Right lung (tissue), 10 donors: ENCODE measurements around the gene ANAPC13. TPM values are rescaled to one million over a fixed set of nuclear protein-coding genes. Genes with fewer than 3 reads are reported as not detected.

Experiments used
- DNase-seq, 2 donors: peaks; one replicate each; pipeline ENCODE4 v3.0.0-alpha.2; 2013
- long read RNA-seq, 8 donors: transcript quantifications; one replicate each; lab custom pipeline, GENCODE V29; 2026
- polyA plus RNA-seq, 5 donors: library from polyadenylated mRNA; unstranded; fragments of 120-200 nt; gene quantifications; one replicate each; pipeline versions ENCODE4 v1.2.1 to v1.2.3, GENCODE V29; 2013; ENCODE audit warnings: inconsistent platforms in 1 of 5, low replicate concordance in 1 of 5; ENCODE audit not compliant: insufficient read length in 5 of 5, insufficient read depth in 1 of 5

ANAPC13 gene
- 100 to 1,000 TPM in 1 of 5 donors, 10 to 100 TPM in 4; 84.6 to 101 (median 94.0) TPM for polyA plus RNA-seq
- long read RNA-seq, donor 1, transcript ANAPC13-203 (2 exons, 686 nt), result minor isoform, 10 of 101 reads
- long read RNA-seq, donor 1, transcript ANAPC13-204 (3 exons, 1,840 nt), result minor isoform, 26 of 101 reads
- long read RNA-seq, donor 1, transcript ANAPC13-201 (3 exons, 1,209 nt), result major isoform, 40 of 101 reads
- long read RNA-seq, donor 1, partial matches to known transcripts, result 19 of 101 reads
- long read RNA-seq, donor 1, other reads (novel, unspliced or antisense), result 0 of 101 reads
- long read RNA-seq, donor 2, transcript ANAPC13-203 (2 exons, 686 nt), result minor isoform, 7 of 50 reads
- long read RNA-seq, donor 2, transcript ANAPC13-201 (3 exons, 1,209 nt), result minor isoform, 19 of 50 reads
- long read RNA-seq, donor 2, transcript ANAPC13-204 (3 exons, 1,840 nt), result major isoform, 22 of 50 reads
- long read RNA-seq, donor 2, partial matches to known transcripts, result 0 of 50 reads
- long read RNA-seq, donor 2, other reads (novel, unspliced or antisense), result 0 of 50 reads
- long read RNA-seq, donor 3, transcript ANAPC13-203 (2 exons, 686 nt), result minor isoform, 5 of 62 reads
- long read RNA-seq, donor 3, transcript ANAPC13-204 (3 exons, 1,840 nt), result minor isoform, 18 of 62 reads
- long read RNA-seq, donor 3, transcript ANAPC13-201 (3 exons, 1,209 nt), result major isoform, 38 of 62 reads
- long read RNA-seq, donor 3, partial matches to known transcripts, result 0 of 62 reads
- long read RNA-seq, donor 3, other reads (novel, unspliced or antisense), result 0 of 62 reads
- long read RNA-seq, donor 4, transcript ANAPC13-201 (3 exons, 1,209 nt), result major isoform, 17 of 25 reads
- long read RNA-seq, donor 4, transcript ANAPC13-204 (3 exons, 1,840 nt), result minor isoform, 5 of 25 reads
- long read RNA-seq, donor 4, partial matches to known transcripts, result 0 of 25 reads
- long read RNA-seq, donor 4, other reads (novel, unspliced or antisense), result 0 of 25 reads
- long read RNA-seq, donor 5, transcript ANAPC13-204 (3 exons, 1,840 nt), result minor isoform, 28 of 82 reads
- long read RNA-seq, donor 5, transcript ANAPC13-203 (2 exons, 686 nt), result minor isoform, 8 of 82 reads
- long read RNA-seq, donor 5, transcript ANAPC13-201 (3 exons, 1,209 nt), result major isoform, 44 of 82 reads
- long read RNA-seq, donor 5, partial matches to known transcripts, result 0 of 82 reads
- long read RNA-seq, donor 5, other reads (novel, unspliced or antisense), result 0 of 82 reads
- long read RNA-seq, donor 6, transcript ANAPC13-203 (2 exons, 686 nt), result minor isoform, 12 of 73 reads
- long read RNA-seq, donor 6, transcript ANAPC13-201 (3 exons, 1,209 nt), result major isoform, 31 of 73 reads
- long read RNA-seq, donor 6, transcript ANAPC13-204 (3 exons, 1,840 nt), result minor isoform, 27 of 73 reads
- long read RNA-seq, donor 6, partial matches to known transcripts, result 0 of 73 reads
- long read RNA-seq, donor 6, other reads (novel, unspliced or antisense), result 0 of 73 reads
- long read RNA-seq, donor 7, transcript ANAPC13-201 (3 exons, 1,209 nt), result major isoform, 28 of 56 reads
- long read RNA-seq, donor 7, transcript ANAPC13-204 (3 exons, 1,840 nt), result minor isoform, 22 of 56 reads
- long read RNA-seq, donor 7, partial matches to known transcripts, result 0 of 56 reads
- long read RNA-seq, donor 7, other reads (novel, unspliced or antisense), result 0 of 56 reads
- long read RNA-seq, donor 8, transcript ANAPC13-204 (3 exons, 1,840 nt), result minor isoform, 6 of 31 reads
- long read RNA-seq, donor 8, transcript ANAPC13-201 (3 exons, 1,209 nt), result major isoform, 15 of 31 reads
- long read RNA-seq, donor 8, partial matches to known transcripts, result 9 of 31 reads
- long read RNA-seq, donor 8, other reads (novel, unspliced or antisense), result 0 of 31 reads

- peak; percentile 99 for DNase-seq
Observed at GRCh38 chr3:134485718-134486576, at the start of gene ANAPC13, which contains the start of gene CEP63. Gene ANAPC13 (minus strand): TSS chr3:134485985. CDS start chr3:134482904, 3,081 bp downstream. Gene CEP63 (plus strand): TSS chr3:134486057. CDS start chr3:134495321, 9,264 bp downstream.

GRCh38 chr3:134535186-134535970, 49.6 kb upstream of the ANAPC13 start:
- no peak for DNase-seq

GRCh38 chr3:134533493-134533892, 47.7 kb upstream of the ANAPC13 start:
- DNase-seq, result no peak

- no peak for DNase-seq
Observed at GRCh38 chr3:134527538-134528186, 41.9 kb upstream of the ANAPC13 start.

- DNase-seq, result no peak
Observed at GRCh38 chr3:134527037-134527436, 41.3 kb upstream of the ANAPC13 start.

- no peak for DNase-seq
Observed at GRCh38 chr3:134526319-134526718, 40.5 kb upstream of the ANAPC13 start.

GRCh38 chr3:134525293-134525692, 39.5 kb upstream of the ANAPC13 start:
- no peak for DNase-seq

GRCh38 chr3:134522541-134522940, 36.8 kb upstream of the ANAPC13 start:
- no peak for DNase-seq

GRCh38 chr3:134517791-134518190, 32.0 kb upstream of the ANAPC13 start:
- DNase-seq, result no peak

GRCh38 chr3:134516905-134517304, 31.1 kb upstream of the ANAPC13 start:
- DNase-seq, result no peak

- DNase-seq, result no peak
Observed at GRCh38 chr3:134511500-134511899, 25.7 kb upstream of the ANAPC13 start.

- no peak for DNase-seq
Observed at GRCh38 chr3:134505485-134505884, 19.7 kb upstream of the ANAPC13 start.

- DNase-seq, result no peak
Observed at GRCh38 chr3:134504132-134504531, 18.3 kb upstream of the ANAPC13 start.

- DNase-seq, result no peak
Observed at GRCh38 chr3:134503266-134503665, 17.5 kb upstream of the ANAPC13 start.

- no peak for DNase-seq
Observed at GRCh38 chr3:134496471-134497071, 10.8 kb upstream of the ANAPC13 start.

GRCh38 chr3:134495980-134496379, 10.2 kb upstream of the ANAPC13 start:
- no peak for DNase-seq

- no peak for DNase-seq
Observed at GRCh38 chr3:134494495-134494894, 8.7 kb upstream of the ANAPC13 start.
